Right lobe of liver (tissue), 4 donors: Measurements from ENCODE around the gene CCDC197.

Experiments
- CTCF ChIP-seq, 4 donors: fragments of 200-600 bp in 3 of 4; fragments of 450-650 bp in 1 of 4; IDR thresholded peaks; one replicate each; pipeline versions ENCODE4 v1.5.1 to v1.8.0; 2016 to 2022; ENCODE audit warnings: antibody characterized with exemption in 4 of 4, mild to moderate bottlenecking in 2 of 4
- POLR2A ChIP-seq: fragments of 450-650 bp; IDR thresholded peaks from one replicate; pipeline ENCODE4 v1.6.1; 2017; ENCODE audit warnings: antibody characterized with exemption, mild to moderate bottlenecking
- donor health status: DM: no; HTN: no; CAD: no.
- donor health status: DM: no; HTN: no; CAD: no.
- donor health status: DM: no; HTN: yes; CAD: no.

GRCh38 chr14:94041551-94042346, 44.6 kb downstream of the CCDC197 start:
- TF ChIP-seq CTCF (IDR thresholded peaks at IDR 0.05) (no peak), POLR2A (no peak)
